Brain microvascular endothelial cell (primary cell): ENCODE measurements around the gene GNAZ.

ENCODE experiments used
- DNase-seq: peaks from one replicate; pipeline ENCODE4 v3.0.0-alpha.2; 2020
- H3K27ac ChIP-seq: fragments of 250-450 bp; sonication (Bioruptor Pico); 2 replicates; pipeline ENCODE4 v1.5.1; 2020; ENCODE audit warnings: mild to moderate bottlenecking, moderate library complexity
- H3K27me3 ChIP-seq: fragments of 250-450 bp; sonication (Bioruptor Pico); replicated peaks from 2 replicates; pipeline ENCODE4 v1.5.1; 2020; ENCODE audit warnings: mild to moderate bottlenecking
- H3K36me3 ChIP-seq: fragments of 250-450 bp; sonication (Bioruptor Pico); replicated peaks from 2 replicates; pipeline ENCODE4 v1.5.1; 2020; ENCODE audit warnings: mild to moderate bottlenecking
- H3K4me3 ChIP-seq: 2 replicates; pipeline ENCODE4 v1.5.1; 2011; ENCODE audit warnings: low read depth, mild to moderate bottlenecking, control low read depth, low read length, moderate library complexity
- in situ Hi-C: cut with HindIII; loops from 2 replicates; pipeline ENCODE4 v1.10.0; 2017; ENCODE audit warnings: low sequenced_read_pairs, low pct_ligation_motif_present
- TF ChIP-seq, protein P1 (sequence below): IDR thresholded peaks from 2 replicates; pipeline ENCODE4 v1.5.1; 2011; ENCODE audit warnings: low read depth, mild to moderate bottlenecking, moderate library complexity, low read length, control low read depth, inconsistent platforms; ENCODE audit errors: missing control alignments

The GNAZ gene

DNA sequence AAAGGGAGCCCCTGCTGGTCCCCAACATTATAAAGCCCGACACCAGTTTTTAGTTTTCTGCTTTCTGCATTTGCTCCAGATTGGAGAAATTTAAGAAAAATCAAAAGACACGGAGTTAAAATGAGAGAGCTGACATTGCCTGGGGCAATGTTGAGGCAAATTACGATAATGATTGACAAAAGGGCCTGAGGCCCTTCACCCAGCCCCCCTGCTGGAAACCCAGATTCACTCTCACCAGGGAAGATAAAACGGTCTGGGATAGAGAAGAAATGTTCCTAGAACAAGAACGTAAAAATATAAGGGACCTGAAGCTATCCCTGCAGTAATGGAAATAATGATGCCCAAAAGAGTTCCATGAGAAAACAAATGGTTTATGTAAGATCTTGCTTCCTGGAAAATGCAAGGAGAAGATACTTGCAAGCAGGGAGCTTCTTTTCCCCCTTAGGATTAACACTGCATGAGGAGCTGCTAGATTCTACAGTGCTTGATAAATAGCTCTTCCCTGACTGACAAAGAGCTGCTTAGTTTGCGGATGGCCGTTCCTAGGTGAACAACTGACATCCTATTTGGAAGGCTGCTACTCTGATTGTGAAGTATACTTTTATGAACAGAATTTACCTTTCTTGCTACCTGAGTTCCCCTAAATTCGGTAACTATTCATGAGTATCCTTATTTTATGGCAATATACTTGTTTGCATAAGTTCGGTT lies 40.6 kb upstream of the GNAZ start:
- no peak overlapping the region for H3K27ac ChIP-seq
- in situ Hi-C loops: no loop called here
- peaks cover 25% of the 10 kb centered on the region for H3K27me3 ChIP-seq
- H3K36me3 ChIP-seq: no peaks in the 10 kb centered on the region
- DNase-seq: no peak
- no peak overlapping the region for H3K4me3 ChIP-seq
- TF ChIP-seq, protein P1, sequence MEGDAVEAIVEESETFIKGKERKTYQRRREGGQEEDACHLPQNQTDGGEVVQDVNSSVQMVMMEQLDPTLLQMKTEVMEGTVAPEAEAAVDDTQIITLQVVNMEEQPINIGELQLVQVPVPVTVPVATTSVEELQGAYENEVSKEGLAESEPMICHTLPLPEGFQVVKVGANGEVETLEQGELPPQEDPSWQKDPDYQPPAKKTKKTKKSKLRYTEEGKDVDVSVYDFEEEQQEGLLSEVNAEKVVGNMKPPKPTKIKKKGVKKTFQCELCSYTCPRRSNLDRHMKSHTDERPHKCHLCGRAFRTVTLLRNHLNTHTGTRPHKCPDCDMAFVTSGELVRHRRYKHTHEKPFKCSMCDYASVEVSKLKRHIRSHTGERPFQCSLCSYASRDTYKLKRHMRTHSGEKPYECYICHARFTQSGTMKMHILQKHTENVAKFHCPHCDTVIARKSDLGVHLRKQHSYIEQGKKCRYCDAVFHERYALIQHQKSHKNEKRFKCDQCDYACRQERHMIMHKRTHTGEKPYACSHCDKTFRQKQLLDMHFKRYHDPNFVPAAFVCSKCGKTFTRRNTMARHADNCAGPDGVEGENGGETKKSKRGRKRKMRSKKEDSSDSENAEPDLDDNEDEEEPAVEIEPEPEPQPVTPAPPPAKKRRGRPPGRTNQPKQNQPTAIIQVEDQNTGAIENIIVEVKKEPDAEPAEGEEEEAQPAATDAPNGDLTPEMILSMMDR: no peak

DNA sequence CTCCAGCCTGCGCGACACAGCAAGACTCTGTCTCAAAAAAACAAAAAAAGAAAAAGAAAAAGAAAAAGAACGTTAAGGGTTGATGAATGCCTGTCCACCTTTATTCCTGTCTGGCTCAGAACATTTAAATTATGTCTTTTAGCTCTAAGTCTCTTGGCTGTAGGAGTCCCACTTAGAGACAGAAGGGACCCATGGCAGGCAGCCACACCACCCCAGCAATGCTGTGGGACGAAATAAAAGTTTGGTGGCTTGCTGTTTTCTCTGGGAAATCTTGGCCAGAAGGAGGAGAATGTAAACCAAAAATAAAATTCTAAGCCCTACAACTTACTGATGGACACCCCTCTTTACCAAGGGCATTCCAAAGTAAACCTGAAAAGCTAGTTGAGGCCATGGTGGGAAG lies 38.9 kb upstream of the GNAZ start:
- H3K4me3 ChIP-seq: no peak overlapping the region
- no peaks in the 10 kb centered on the region for H3K36me3 ChIP-seq
- peaks cover 28% of the 10 kb centered on the region for H3K27me3 ChIP-seq
- no peak for DNase-seq
- no peak overlapping the region for H3K27ac ChIP-seq
- in situ Hi-C loops: no loop called here
- TF ChIP-seq, protein P1: no peak

DNA sequence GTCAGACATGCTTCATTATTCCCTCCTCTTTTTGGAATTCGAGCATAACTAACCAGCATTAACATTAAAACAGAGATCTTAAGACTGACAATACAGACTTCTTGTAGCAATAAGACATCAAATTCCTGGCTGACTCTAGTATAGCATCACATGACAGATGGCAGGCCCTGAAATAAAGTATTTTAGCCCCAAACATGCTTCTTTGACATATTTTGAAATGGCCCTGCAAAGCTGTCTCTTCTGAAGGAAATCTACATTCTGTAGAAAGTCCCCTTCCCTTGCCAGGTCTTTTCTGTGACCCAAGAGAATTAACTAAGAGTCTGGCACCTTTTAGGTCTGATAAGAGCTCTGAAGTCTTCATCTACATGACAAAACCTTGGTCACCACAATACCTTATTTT lies 38.5 kb upstream of the GNAZ start:
- TF ChIP-seq, protein P1: no peak
- in situ Hi-C loops: no loop called here
- Histone ChIP-seq H3K36me3 (no peaks in the 10 kb centered on the region), H3K27me3 (peaks cover 30% of the 10 kb centered on the region), H3K4me3 (no peak overlapping the region), H3K27ac (no peak overlapping the region)
- DNase-seq: no peak

DNA sequence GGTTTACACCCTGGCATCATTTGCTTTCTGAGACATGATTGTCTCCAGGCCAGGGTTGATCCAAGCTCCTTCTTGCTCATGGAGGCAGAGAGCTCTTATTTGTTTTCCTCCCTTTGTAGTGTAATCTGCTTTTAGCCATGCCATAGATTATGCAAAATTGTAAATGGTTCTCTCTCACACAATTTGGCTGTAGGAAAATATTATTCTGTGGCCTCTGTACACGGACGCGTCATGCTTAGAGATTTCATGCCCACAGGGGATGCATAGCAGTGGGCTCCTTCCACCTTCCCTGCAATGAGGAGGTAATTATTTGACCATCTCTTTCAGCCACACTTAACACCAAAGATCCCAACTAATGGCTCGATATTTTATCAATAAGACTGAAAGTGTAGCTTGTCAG lies 37.7 kb upstream of the GNAZ start:
- Histone ChIP-seq H3K27me3 (peaks cover 30% of the 10 kb centered on the region), H3K27ac (no peak overlapping the region), H3K4me3 (no peak overlapping the region), H3K36me3 (no peaks in the 10 kb centered on the region)
- TF ChIP-seq, protein P1: no peak
- in situ Hi-C loops: no loop called here
- no peak for DNase-seq

DNA sequence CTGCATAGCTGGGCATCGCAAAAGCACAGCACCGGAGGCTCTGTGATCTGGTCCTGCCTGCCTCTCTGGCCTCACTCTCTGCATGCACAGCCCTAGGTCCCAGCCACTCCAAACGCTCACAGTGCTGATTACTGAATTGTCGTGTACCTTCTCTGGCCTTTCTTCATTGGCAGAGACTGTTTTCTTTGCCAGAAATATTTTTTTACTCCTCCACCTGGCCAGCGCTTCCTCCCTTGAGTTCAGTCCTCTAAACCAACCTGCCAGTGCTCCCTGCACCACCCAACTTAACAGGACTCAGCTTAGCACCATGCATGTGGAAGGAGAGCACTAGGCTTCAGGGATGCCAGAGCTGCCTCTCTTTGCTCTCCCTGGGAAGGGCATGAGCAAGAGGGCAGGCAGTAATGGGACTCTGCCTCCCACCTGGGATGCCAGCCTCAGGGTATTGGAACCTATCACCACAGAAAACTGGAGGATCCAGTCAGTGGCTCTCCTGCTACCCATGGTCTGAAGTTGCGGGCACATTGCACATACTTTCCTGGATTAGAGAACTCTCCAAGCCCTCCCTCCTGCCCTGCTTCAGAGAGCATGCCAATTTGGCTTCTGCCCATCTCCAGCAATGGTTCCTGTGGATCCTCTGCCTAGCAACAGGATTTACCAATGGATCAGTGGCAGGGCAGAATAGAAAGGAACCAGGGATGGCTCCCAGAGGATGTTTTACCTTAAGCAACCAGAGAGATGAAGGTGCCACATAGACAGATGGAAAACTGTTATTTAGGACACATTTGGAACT lies 37.0 kb upstream of the GNAZ start:
- in situ Hi-C loops: no loop called here
- peaks cover 32% of the 10 kb centered on the region for H3K27me3 ChIP-seq
- no peaks in the 10 kb centered on the region for H3K36me3 ChIP-seq
- H3K27ac ChIP-seq: no peak overlapping the region
- no peak for DNase-seq
- H3K4me3 ChIP-seq: no peak overlapping the region
- TF ChIP-seq, protein P1: no peak
